Middle frontal gyrus (tissue), 1 donor: ENCODE data around the gene MINPP1.
A peak's percentile ranks its signal among the peaks of the same experiment; 100 is the strongest.
"Not testable (repeated sequence)": the region's sequence is repeated elsewhere in the genome, so short reads cannot be mapped to it uniquely, and the experiment has no call there.

Experiments
- DNase-seq: peaks from one replicate; pipeline ENCODE4 v3.0.0-alpha.2; 2015; ENCODE audit warnings: low spot score; ENCODE audit errors: extremely low spot score

Gene MINPP1, protein sequence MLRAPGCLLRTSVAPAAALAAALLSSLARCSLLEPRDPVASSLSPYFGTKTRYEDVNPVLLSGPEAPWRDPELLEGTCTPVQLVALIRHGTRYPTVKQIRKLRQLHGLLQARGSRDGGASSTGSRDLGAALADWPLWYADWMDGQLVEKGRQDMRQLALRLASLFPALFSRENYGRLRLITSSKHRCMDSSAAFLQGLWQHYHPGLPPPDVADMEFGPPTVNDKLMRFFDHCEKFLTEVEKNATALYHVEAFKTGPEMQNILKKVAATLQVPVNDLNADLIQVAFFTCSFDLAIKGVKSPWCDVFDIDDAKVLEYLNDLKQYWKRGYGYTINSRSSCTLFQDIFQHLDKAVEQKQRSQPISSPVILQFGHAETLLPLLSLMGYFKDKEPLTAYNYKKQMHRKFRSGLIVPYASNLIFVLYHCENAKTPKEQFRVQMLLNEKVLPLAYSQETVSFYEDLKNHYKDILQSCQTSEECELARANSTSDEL

GRCh38 chr10:87504640-87505365 lies at the start of gene MINPP1:
Gene MINPP1 (plus strand): TSS chr10:87504893. CDS start chr10:87504916, 23 bp downstream.
- DNase-seq: peak; percentile 65

- DNase-seq: not testable (repeated sequence)
Observed at GRCh38 chr10:87456586-87457220, 48.0 kb upstream of the MINPP1 start.

DNA sequence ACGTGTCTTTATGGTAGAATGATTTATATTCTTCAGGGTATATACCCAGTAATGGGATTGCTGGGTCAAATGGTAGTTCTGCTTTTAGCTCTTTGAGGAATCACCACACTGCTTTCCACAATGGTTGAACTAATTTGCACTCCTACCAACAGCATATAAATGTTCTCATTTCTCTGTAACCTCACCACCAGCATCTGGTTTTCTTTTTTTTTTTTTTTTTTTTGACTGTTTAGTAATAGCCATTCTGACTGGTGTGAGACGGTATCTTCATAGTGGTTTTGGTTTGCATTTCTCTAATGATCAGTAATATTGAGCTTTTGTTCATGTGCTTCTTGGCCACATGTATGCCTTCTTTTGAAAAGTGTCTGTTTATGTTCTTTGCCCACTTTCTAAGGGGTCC lies 42.9 kb upstream of the MINPP1 start:
- not testable (repeated sequence) for DNase-seq

GRCh38 chr10:87466849-87467248 lies 37.8 kb upstream of the MINPP1 start:
- not testable (repeated sequence) for DNase-seq

GRCh38 chr10:87488733-87489132 lies 16.0 kb upstream of the MINPP1 start:
- not testable (repeated sequence) for DNase-seq

- not testable (repeated sequence) for DNase-seq
Observed at GRCh38 chr10:87490285-87490684, 14.4 kb upstream of the MINPP1 start.

DNA sequence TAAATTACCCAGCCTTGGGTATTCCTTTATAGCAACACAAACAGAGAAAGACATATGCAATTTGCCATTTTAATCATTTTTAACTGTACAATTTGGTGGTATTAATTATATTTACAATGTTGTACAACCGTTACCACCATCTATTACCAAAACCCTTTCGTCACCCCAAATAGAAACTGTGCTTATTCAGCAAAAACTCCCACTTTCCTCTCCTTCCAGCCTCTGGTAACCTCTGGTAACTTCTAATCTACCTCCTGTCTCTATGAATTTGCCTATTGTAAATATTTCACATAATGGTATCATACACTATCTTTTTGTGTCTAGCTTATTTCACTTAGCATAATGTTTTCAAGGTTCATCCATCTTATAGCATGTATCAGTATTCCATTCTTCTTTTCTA lies 12.2 kb upstream of the MINPP1 start:
- not testable (repeated sequence) for DNase-seq

DNA sequence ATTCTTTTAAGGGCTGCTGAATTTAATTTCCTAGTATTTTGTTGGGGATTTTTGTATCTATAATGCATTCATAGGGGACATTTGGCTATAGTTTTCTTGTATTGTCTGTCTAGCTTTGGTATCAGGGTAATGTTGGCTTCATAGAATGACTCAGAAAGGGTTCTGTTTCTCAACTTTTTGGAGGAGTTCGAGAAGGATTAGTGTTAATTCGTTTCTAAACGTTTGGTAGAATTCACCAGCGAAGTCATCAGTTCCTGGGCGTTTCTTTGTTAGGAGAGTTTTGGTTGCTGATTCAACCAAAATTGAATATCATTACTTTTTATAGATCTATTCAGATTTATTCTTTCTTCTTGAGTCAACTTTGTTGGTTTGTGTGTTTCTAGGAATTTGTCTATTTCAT lies 9.2 kb upstream of the MINPP1 start:
- not testable (repeated sequence) for DNase-seq

DNA sequence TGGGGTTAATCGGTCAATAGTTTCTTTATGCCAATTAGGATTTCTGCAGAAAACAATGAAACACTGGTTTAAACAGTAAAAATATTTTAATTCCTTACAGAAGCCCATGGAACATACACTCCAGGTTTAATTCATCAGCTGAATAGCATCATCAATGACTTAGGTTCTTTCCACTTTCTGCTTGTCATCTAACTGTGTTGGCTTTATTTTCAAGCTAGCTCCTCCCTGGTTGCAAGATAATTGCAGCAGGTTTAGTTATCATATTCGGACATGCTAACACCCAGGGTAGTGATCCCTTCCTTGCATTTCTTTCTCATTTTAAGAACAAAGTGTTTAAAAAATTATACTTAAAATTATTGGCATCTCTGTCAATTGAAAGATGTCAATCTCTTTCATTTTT lies 7.3 kb upstream of the MINPP1 start:
- DNase-seq: not testable (repeated sequence)

DNA sequence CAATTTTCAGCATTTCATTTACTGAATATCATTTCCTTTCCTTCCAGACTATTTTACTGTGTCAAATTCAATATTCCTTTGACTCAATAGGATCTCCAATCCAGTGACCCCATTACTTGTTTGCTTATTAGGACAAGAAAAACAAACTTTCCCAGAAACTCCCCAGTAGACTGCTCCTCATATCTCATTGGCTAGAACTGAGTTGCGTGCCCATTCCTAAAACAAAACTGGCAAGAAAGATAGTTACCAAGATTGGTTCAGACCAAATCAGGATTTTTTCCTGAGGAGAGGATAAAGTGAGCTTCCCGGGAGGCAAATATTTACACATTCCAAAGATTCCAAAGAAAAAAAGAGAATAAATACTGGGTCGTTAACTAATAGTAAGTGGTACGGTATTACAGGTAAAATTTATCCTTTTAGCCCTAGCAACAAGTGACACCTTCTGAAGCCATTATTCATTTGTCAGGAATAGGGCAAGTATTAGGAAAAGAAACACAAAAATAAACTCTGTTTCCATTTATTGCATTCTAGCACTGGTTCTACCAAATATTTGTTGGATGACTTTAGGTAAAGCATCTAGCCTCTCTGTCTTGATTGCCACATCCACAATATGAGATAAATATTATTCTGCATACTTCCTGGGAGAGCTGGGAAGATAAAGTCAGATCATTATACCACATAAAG lies 6.4 kb upstream of the MINPP1 start:
- not testable (repeated sequence) for DNase-seq

GRCh38 chr10:87500646-87501048 lies 4.0 kb upstream of the MINPP1 start:
- no peak for DNase-seq

- DNase-seq: no peak
Observed at GRCh38 chr10:87503401-87503800, 1.3 kb upstream of the MINPP1 start.

GRCh38 chr10:87503886-87504285 lies 807 bp upstream of the MINPP1 start:
- DNase-seq: no peak

DNA sequence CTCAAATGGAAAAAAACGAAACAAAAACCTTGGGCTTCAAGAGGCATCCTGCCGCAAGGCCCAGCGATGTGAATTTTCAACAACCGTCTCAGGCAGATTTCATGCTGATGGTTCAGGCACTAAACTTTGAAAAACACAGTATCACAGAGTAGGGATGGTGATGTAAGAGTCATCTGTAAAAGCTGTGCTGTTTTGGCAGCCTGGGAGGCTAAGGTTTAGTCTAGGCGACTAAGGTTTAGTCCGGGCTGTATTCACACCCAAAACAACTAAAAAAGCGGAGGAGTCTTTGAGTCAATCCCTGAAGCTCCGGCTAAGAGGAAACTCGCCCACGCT lies 420 bp upstream of the MINPP1 start:
- no peak for DNase-seq

DNA sequence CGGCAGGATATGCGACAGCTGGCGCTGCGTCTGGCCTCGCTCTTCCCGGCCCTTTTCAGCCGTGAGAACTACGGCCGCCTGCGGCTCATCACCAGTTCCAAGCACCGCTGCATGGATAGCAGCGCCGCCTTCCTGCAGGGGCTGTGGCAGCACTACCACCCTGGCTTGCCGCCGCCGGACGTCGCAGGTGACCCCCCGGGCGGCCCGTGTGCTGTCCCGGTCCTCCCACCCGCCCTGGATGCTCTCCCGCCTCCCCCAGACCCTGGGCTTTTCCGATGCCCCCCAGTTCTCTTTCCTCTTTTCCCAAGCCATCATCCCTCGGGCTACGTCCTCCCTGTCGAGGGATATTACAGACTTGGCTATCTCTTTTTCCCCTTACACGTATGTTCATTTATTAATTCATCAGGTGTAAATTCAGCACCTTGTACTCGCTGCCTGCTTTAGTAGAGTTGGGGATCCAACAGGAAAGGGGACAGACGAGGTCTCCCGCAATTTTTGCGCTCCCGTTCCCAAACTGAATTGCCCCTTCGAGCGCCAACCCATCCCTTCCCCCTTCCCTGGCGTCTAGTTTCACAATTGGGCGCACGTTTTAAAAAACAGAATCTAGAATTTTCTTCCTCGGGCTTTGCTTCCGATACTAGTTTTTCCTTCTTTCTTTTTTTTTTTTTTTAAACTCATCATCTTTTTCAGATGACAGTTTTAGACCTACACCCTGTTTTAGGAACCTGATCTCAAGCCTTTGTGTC lies 846 bp downstream of the MINPP1 start:
- DNase-seq: no peak

DNA sequence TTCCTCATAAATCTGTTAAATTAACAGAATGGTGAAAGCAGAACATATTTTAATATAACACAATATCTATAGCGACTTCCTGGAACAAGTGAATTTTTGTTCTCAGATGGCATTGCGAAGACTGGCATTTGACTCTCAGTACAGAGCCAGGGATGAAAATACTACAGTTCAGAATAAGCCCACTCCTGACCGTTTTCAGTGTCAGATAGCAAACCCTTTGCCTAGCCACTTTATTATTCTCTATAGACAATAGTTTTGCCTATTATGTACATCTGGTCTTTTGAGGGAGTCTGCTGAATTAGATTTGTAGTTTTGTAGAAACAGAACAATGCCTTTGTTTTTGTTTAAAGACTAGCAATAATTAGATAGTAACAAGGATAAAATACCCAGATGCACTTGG lies 2.3 kb downstream of the MINPP1 start:
- DNase-seq: no peak

DNA sequence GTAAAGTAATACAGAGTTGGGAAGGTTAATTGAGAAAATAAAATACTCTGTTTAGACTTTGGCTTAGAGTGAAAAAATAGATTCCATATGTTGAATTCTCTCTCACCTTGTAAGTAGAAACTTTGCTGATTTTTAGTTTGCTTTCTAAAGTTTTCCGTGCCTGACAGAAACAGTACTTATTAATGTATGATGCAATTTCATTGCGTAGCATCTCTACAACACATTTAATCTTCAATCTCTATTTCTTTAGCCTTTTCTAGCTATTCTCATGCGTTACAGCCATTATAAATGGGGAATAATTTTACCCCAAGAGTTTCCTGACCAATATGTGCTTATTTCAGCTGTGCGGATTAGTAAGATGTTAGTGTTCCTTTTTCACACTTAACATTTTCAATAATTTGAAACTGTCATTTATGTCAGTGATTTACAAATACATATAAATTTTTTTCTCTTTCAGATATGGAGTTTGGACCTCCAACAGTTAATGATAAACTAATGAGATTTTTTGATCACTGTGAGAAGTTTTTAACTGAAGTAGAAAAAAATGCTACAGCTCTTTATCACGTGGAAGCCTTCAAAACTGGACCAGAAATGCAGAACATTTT lies 3.3 kb downstream of the MINPP1 start:
- DNase-seq: no peak

DNA sequence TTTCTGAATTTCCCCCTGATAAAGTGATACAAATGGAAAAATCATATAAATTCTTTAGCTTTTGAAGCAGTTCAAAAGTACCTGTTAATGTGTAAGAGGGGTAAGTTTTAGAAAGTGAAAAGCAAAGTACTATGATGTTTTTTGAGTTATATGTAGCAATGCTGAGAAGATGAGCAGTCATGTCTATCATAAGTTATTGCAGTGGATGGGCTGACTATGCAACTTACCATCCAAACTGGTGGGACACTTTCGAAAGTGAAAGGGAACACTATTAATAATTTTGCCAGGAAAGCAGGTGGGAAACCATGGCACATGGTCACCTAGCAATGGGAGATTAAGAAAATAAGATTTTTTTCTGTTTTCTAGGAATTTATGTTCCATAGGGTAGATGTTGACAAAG lies 4.1 kb downstream of the MINPP1 start:
- DNase-seq: no peak

GRCh38 chr10:87510025-87510424 lies 5.3 kb downstream of the MINPP1 start:
- DNase-seq: no peak

DNA sequence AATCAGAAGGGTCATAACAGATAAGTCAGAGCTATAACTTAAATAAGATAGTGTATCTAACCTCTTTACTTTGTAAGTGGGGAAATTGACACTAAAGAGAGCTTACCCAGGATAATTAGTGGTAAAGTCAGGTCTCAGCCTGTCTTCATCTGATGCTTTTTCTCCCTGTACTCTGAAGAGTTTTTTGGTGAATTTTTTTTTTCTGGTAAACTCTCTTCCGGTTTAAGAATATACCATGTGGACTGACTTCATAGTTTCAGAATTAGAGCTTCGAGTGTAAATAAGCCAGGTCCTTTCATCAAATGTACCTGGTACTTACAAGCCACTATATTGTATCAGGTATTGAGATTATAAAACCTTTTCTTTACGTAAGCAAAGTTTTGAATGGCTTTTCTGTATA lies 6.8 kb downstream of the MINPP1 start:
- no peak for DNase-seq
